ENCODE data around the gene CDK14.
"Not testable (repeated sequence)": the region's sequence is repeated elsewhere in the genome, so short reads cannot be mapped to it uniquely, and the experiment has no call there.

Gene CDK14

DNA sequence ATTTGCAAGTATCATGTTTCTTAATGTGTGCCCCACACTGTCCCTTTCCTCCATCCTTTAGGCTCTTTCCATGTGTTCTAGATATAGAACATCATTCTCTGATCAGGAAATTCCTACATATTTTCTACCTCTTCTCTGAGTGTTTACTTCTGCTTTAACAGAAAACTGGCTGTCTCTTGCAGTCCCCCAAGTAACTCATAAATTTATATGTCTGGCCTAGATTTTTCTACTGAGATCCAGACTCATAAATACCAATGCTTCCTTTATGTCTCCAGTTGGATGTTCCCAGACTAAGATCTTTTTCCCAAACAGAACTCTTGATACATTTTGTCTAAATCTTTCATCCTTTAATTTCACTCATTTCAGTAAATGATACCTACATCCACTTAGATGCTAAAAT lies 181.8 kb downstream of the CDK14 start:
- TF ChIP-seq, protein P1, sequence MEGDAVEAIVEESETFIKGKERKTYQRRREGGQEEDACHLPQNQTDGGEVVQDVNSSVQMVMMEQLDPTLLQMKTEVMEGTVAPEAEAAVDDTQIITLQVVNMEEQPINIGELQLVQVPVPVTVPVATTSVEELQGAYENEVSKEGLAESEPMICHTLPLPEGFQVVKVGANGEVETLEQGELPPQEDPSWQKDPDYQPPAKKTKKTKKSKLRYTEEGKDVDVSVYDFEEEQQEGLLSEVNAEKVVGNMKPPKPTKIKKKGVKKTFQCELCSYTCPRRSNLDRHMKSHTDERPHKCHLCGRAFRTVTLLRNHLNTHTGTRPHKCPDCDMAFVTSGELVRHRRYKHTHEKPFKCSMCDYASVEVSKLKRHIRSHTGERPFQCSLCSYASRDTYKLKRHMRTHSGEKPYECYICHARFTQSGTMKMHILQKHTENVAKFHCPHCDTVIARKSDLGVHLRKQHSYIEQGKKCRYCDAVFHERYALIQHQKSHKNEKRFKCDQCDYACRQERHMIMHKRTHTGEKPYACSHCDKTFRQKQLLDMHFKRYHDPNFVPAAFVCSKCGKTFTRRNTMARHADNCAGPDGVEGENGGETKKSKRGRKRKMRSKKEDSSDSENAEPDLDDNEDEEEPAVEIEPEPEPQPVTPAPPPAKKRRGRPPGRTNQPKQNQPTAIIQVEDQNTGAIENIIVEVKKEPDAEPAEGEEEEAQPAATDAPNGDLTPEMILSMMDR (IDR thresholded peaks at IDR 0.05; ENCODE audit: insufficient read depth, low read length, poor library complexity, severe bottlenecking), result no peak

DNA sequence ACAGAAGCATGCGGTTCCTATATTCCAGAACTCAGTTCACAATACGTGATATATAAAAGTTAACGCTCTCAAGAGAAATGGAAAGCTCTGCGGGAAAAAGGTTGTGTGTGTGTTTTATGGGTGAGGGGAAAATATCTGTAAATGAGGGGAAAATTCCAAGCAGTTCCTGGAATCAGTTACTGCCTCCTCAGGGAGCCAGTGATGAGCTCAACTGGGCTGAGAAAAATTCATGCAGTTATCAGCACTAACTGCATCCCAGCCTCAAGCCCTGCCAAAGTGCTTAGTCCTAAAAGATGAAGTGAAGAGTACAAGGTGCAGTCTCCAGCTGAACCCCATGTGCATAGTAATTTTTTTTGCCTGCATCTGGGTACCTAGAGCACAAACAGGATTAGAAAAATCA lies 191.9 kb downstream of the CDK14 start:
- no peak overlapping the region for H3K4me3 ChIP-seq (replicated peaks; ENCODE audit: low read depth, low read length)
- no peaks in the 10 kb centered on the region for H3K36me3 ChIP-seq (ENCODE audit: control insufficient read depth, insufficient read depth, low read length)
- TF ChIP-seq, protein P1 (IDR thresholded peaks at IDR 0.05; ENCODE audit: insufficient read depth, low read length, poor library complexity, severe bottlenecking), result no peak
- no peaks in the 10 kb centered on the region for H3K27me3 ChIP-seq (replicated peaks; ENCODE audit: control insufficient read depth, insufficient read depth, low read length)
- DNase-seq (ENCODE audit: extremely low read depth, insufficient read length), result no peak

More for the DNA sequence above, 181.8 kb downstream of the CDK14 start:
- DNase-seq (ENCODE audit: extremely low read depth, insufficient read length), result no peak
- Histone ChIP-seq H3K36me3 (ENCODE audit: control insufficient read depth, insufficient read depth, low read length) (no peaks in the 10 kb centered on the region), H3K27me3 (replicated peaks; ENCODE audit: control insufficient read depth, insufficient read depth, low read length) (no peaks in the 10 kb centered on the region), H3K4me3 (replicated peaks; ENCODE audit: low read depth, low read length) (no peak overlapping the region)

DNA sequence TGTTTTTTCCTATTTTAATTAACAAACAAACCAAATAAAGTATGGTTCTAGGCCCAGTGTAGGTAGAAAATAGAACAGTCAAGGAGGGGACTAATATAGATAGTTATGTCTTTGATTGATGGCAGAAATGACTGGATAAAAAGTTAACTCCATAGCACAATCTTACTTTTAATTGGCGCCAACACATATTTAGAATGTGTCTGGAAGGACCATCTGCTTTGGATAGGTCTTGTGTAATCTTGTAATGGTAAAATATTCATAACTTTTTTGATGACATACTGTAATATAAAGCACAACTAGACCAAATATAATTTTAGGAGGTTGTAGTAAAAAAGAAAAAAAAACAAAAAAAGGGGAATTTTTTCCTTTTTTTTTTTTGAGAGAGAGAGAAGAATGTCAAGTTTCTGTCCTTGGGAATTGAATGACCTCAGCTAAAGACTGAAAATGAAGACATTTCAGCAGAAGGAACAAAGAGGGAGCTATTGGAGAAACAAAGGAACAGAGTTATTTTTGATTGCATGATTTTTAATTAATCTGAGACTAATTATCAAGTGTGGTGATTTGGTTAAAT lies 193.7 kb downstream of the CDK14 start:
- no peak overlapping the region for H3K4me3 ChIP-seq (replicated peaks; ENCODE audit: low read depth, low read length)
- no peaks in the 10 kb centered on the region for H3K27me3 ChIP-seq (replicated peaks; ENCODE audit: control insufficient read depth, insufficient read depth, low read length)
- no peak for DNase-seq (ENCODE audit: extremely low read depth, insufficient read length)
- no peaks in the 10 kb centered on the region for H3K36me3 ChIP-seq (ENCODE audit: control insufficient read depth, insufficient read depth, low read length)
- TF ChIP-seq, protein P1 (IDR thresholded peaks at IDR 0.05; ENCODE audit: insufficient read depth, low read length, poor library complexity, severe bottlenecking), result no peak

DNA sequence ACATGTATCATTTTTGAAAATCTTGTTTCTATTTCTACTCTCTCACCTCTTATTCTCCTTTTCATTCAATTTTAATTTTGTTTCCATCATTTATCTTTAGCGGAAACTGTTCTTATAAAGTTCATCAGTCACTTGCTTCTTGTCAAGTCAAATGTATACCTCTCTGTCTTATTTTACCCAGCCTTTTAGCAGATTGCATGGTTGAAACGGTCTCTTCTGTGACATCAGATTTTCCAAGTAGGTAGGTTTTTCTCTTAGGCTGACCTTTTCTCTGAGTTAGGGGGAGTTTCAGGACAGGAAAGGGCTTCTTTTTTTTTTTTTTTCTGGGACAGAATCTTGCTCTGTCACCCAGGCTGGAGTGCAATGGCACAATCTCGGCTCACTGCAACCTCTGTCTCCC lies 195.5 kb downstream of the CDK14 start:
- Histone ChIP-seq H3K36me3 (ENCODE audit: control insufficient read depth, insufficient read depth, low read length) (no peaks in the 10 kb centered on the region), H3K27me3 (replicated peaks; ENCODE audit: control insufficient read depth, insufficient read depth, low read length) (no peaks in the 10 kb centered on the region), H3K4me3 (replicated peaks; ENCODE audit: low read depth, low read length) (no peak overlapping the region)
- TF ChIP-seq, protein P1 (IDR thresholded peaks at IDR 0.05; ENCODE audit: insufficient read depth, low read length, poor library complexity, severe bottlenecking), result no peak
- no peak for DNase-seq (ENCODE audit: extremely low read depth, insufficient read length)

DNA sequence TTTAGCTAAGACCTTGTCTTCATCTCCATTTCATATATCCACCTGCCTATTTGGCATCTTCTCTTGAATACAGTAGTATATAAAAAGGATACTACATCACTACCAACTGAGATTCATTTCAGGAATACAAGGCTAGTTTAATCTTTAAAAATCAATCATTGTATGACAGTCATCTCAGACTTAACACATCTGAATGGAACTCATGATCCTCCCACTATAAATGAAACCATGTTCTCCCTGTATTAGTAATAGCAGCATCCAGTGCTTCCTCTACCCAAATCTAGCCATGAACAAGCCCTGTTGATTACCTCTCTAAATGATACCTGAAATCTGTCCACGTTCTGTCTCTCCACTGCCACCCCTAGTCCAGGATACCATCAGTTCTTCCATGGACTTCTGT lies 196.2 kb downstream of the CDK14 start:
- H3K27me3 ChIP-seq (replicated peaks; ENCODE audit: control insufficient read depth, insufficient read depth, low read length), result no peaks in the 10 kb centered on the region
- H3K4me3 ChIP-seq (replicated peaks; ENCODE audit: low read depth, low read length), result no peak overlapping the region
- DNase-seq (ENCODE audit: extremely low read depth, insufficient read length), result no peak
- H3K36me3 ChIP-seq (ENCODE audit: control insufficient read depth, insufficient read depth, low read length), result no peaks in the 10 kb centered on the region
- TF ChIP-seq, protein P1 (IDR thresholded peaks at IDR 0.05; ENCODE audit: insufficient read depth, low read length, poor library complexity, severe bottlenecking), result no peak

DNA sequence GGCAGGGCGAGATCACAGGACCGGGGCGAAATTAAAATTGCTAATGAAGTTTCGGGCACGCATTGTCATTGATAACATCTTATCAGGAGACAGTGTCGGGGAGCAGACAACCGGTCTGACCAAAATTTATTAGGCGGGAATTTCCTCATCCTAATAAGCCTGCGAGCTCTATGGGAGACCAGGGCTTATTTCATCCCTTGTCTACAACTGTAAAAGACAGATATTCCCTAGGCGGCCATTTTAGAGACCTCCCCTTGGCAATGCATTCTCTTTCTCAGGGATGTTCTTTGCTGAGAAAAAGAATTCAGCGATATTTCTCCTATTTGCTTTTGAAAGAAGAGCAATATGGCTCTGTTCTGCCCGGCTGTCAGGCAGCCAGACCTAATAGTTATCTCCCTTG lies 198.1 kb downstream of the CDK14 start:
- H3K36me3 ChIP-seq (ENCODE audit: control insufficient read depth, insufficient read depth, low read length); DNase-seq (ENCODE audit: extremely low read depth, insufficient read length): not testable (repeated sequence)

More for the DNA sequence above, 198.1 kb downstream of the CDK14 start:
- H3K27me3 ChIP-seq (replicated peaks; ENCODE audit: control insufficient read depth, insufficient read depth, low read length); H3K4me3 ChIP-seq (replicated peaks; ENCODE audit: low read depth, low read length): not testable (repeated sequence)
